ENCODE results near the gene PBRM1. TPM values are rescaled to one million over a fixed set of nuclear protein-coding genes. Genes with fewer than 3 reads are reported as not detected.
A peak's percentile ranks its signal among the peaks of the same experiment; 100 is the strongest.

PBRM1 gene
- total RNA-seq, 4 donors from 2014 or later, result 71.0 to 93.6 (median 85.5) TPM

GRCh38 chr3:52495777-52496602 lies 189.7 kb downstream of the PBRM1 start:
- peaks cover 25% of the 10 kb centered on the region for H3K36me3 ChIP-seq
- peak overlapping the region; percentile 80 for H3K27ac ChIP-seq
- DNase-seq (ENCODE audit: low spot score in 2 of 2), result no peak
- TF ChIP-seq POLR2A (IDR thresholded peaks at IDR 0.05) (no peak), EP300 (IDR thresholded peaks at IDR 0.05) (no peak), CTCF (IDR thresholded peaks at IDR 0.05) (no peak), POLR2AphosphoS5 (IDR thresholded peaks at IDR 0.05) (no peak)
- H3K9me3 ChIP-seq, result no peaks in the 10 kb centered on the region
- H3K4me1 ChIP-seq, result peaks cover 38% of the 10 kb centered on the region
- WGBS, result 32% methylated on average over 6 of the region's 16 CpGs
- peak overlapping the region; percentile 40 for H3K4me3 ChIP-seq
- H3K27me3 ChIP-seq, result no peaks in the 10 kb centered on the region

Other genes starting within 250 kb of the PBRM1 start
- 10 to 100 TPM; 14.4 to 44.0 (median 26.5) TPM for gene SEMA3G, start 240.8 kb downstream of the PBRM1 start, total RNA-seq
- 10 to 100 TPM in 1 of 4 donors, 1 to 10 TPM in 3; 1.4 to 15.9 (median 8.4) TPM for gene TNNC1, start 231.9 kb downstream of the PBRM1 start, total RNA-seq
- gene NISCH, start 230.3 kb downstream of the PBRM1 start, total RNA-seq, result 100 to 1,000 TPM in 2 of 4 donors, 10 to 100 TPM in 2; 68.7 to 298 (median 94.6) TPM
- gene STAB1, start 190.6 kb downstream of the PBRM1 start, total RNA-seq, result 10 to 100 TPM in 2 of 4 donors, 1 to 10 TPM in 2; 5.3 to 21.1 (median 14.3) TPM
- gene NT5DC2, start 152.1 kb downstream of the PBRM1 start, total RNA-seq, result 10 to 100 TPM; 51.8 to 68.7 (median 63.3) TPM
- gene UQCC5, start 149.3 kb downstream of the PBRM1 start, total RNA-seq, result 1 to 10 TPM in 2 of 4 donors, under 1 TPM in 2; 0.68 to 4.0 (median 1.2) TPM
- 100 to 1,000 TPM in 3 of 4 donors, 10 to 100 TPM in 1; 76.8 to 127 (median 106) TPM for gene GNL3, start 119 bp upstream of the PBRM1 start, total RNA-seq
- 10 to 100 TPM; 24.1 to 43.9 (median 28.7) TPM for gene GLT8D1, start 19.9 kb upstream of the PBRM1 start, total RNA-seq
- 100 to 1,000 TPM in 2 of 4 donors, 10 to 100 TPM in 2; 79.5 to 147 (median 104) TPM for gene SPCS1, start 20.2 kb upstream of the PBRM1 start, total RNA-seq
- 10 to 100 TPM; 12.3 to 20.6 (median 15.5) TPM for gene NEK4, start 85.0 kb upstream of the PBRM1 start, total RNA-seq
- 1 to 10 TPM in 1 of 4 donors, not detected in 3; 1.5 TPM for gene ITIH1, start 91.7 kb upstream of the PBRM1 start, total RNA-seq
- 1 to 10 TPM in 2 of 4 donors, under 1 TPM in 2; 0.18 to 5.6 (median 1.2) TPM for gene ITIH3, start 108.9 kb upstream of the PBRM1 start, total RNA-seq
- 10 to 100 TPM in 1 of 4 donors, 1 to 10 TPM in 3; 2.1 to 12.2 (median 4.6) TPM for gene ITIH4, start 144.8 kb upstream of the PBRM1 start, total RNA-seq
- gene MUSTN1, start 149.1 kb upstream of the PBRM1 start, total RNA-seq, result 10 to 100 TPM in 2 of 4 donors, 1 to 10 TPM in 2; 1.6 to 14.5 (median 8.3) TPM
- gene STIMATE, start 211.6 kb upstream of the PBRM1 start, total RNA-seq, result 10 to 100 TPM; 15.9 to 25.7 (median 19.3) TPM

All from suprapubic skin (tissue), 4 donors.